Hepatocyte (in vitro differentiated cells): ENCODE data around the gene CLASRP.

Experiments
- CTCF ChIP-seq: fragments of 200-600 bp; sonication (generic); IDR thresholded peaks from 2 replicates; pipeline ENCODE4 v1.5.1; 2016; ENCODE audit warnings: antibody characterized with exemption, mild to moderate bottlenecking; ENCODE audit not compliant: poor library complexity
- EZH2 ChIP-seq: fragments of 200-600 bp; sonication (generic); IDR thresholded peaks from 2 replicates; pipeline ENCODE4 v1.6.1; 2016; ENCODE audit warnings: antibody characterized with exemption, mild to moderate bottlenecking, borderline replicate concordance
- EZH2phosphoT487 ChIP-seq: fragments of 200-600 bp; sonication (generic); IDR thresholded peaks from one replicate; pipeline ENCODE4 v1.6.1; 2018; ENCODE audit warnings: antibody characterized with exemption, mild to moderate bottlenecking, low read depth, moderate library complexity; ENCODE audit not compliant: unreplicated experiment, severe bottlenecking

GRCh38 chr19:45104658-45105349 is 66.0 kb downstream of the CLASRP start:
- TF ChIP-seq EZH2 = no peak
- TF ChIP-seq CTCF = no peak
- no peak for TF ChIP-seq EZH2phosphoT487
